GM12873 (cell line): ENCODE measurements around the gene ARHGAP42.

ENCODE experiments used
- TF ChIP-seq, protein P1 (sequence below): IDR thresholded peaks from 2 replicates; pipeline ENCODE4 v1.5.1; 2012; ENCODE audit warnings: low read depth, mild to moderate bottlenecking, moderate library complexity, low read length, control low read depth; ENCODE audit not compliant: insufficient read depth; ENCODE audit errors: missing control alignments

The ARHGAP42 gene

GRCh38 chr11:101014600-101015285, 327.7 kb downstream of the ARHGAP42 start:
- TF ChIP-seq, protein P1, sequence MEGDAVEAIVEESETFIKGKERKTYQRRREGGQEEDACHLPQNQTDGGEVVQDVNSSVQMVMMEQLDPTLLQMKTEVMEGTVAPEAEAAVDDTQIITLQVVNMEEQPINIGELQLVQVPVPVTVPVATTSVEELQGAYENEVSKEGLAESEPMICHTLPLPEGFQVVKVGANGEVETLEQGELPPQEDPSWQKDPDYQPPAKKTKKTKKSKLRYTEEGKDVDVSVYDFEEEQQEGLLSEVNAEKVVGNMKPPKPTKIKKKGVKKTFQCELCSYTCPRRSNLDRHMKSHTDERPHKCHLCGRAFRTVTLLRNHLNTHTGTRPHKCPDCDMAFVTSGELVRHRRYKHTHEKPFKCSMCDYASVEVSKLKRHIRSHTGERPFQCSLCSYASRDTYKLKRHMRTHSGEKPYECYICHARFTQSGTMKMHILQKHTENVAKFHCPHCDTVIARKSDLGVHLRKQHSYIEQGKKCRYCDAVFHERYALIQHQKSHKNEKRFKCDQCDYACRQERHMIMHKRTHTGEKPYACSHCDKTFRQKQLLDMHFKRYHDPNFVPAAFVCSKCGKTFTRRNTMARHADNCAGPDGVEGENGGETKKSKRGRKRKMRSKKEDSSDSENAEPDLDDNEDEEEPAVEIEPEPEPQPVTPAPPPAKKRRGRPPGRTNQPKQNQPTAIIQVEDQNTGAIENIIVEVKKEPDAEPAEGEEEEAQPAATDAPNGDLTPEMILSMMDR, result no peak

GRCh38 chr11:101019870-101020269, 332.8 kb downstream of the ARHGAP42 start:
- TF ChIP-seq, protein P1, result no peak

DNA sequence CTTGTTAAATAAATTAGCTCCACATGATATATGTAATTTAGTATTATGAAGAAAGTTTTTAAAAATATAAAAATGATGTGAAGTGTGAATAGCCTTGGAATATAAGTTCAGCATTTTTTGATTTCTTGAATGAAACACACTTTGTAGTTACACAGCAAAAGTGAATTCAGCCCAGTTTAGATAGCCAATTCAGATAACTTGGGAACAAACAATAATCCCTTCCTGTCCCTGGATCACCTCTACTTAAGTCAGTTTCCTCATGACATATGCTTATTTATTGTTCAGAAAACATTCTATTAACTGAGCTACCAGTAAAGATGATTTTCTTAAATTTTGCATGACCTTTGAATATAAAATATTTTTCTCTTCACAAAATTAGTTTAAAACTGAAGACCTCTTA, 335.2 kb downstream of the ARHGAP42 start:
- TF ChIP-seq, protein P1, result no peak

DNA sequence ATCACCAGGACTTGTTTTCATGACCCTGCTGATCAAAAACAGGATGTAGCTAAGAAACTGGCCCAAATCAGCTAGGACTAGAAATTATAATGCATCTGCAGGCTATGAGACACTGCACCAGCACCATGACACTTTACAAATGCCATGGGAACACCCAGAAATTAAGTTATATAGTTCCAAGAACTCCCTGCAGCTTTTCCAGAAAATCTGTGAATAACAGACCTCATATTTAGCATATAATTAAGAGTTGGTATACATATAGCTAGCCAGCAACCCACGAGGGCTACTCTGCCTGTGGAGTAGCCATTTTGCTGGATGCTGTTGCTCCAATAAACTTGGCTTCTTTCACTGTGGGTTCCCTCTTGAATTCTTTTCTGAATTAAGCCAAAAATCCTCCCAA, 341.6 kb downstream of the ARHGAP42 start:
- TF ChIP-seq, protein P1, result no peak

- TF ChIP-seq, protein P1, result no peak
Measured at GRCh38 chr11:101030015-101030414, 342.9 kb downstream of the ARHGAP42 start.

GRCh38 chr11:101030692-101031091, 343.6 kb downstream of the ARHGAP42 start:
- TF ChIP-seq, protein P1, result no peak

DNA sequence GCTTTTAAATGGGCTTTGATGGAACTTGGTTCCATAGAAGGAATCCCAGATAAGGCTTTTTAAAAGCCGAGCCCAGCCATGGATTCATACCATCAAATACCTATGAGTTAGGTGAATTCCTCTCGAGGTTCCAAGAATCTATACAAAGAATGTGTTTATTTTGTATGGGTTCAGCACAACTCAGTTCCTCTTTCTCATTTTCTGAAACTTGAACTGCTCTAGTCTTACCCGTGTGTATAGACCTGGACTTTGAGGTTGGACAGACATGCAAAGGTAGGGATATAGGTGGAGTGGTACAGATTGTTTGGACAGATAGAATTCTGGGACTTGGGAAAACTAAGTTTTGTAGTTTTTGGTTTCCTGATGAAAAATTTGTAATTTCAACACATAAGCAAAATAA, 344.6 kb downstream of the ARHGAP42 start:
- TF ChIP-seq, protein P1, result no peak
